IMR-90 (cell line): ENCODE measurements around the gene CNTN4. TPM values are rescaled to one million over a fixed set of nuclear protein-coding genes. Genes with fewer than 3 reads are reported as not detected.

Experiments
- ATAC-seq: fragments of 200-7000 bp; cut with Tn5 transposase; 2 replicates; pipeline ENCODE4 v1.9.1; 2020; ENCODE audit warnings: low read depth, mild to moderate bottlenecking, moderate library complexity
- BruUV-seq: library from RNA; stranded (reverse); fragments of 400-500 nt; replicated peaks from 2 replicates; lab custom pipeline; 2021; lab: Mats Ljungman, UMichigan
- CTCF ChIA-PET: fragments of 300-600 bp; formaldehyde crosslinking; extraction: SDS; loops from one replicate; lab custom pipeline; 2021; ENCODE audit warnings: antibody characterized with exemption; lab: Yijun Ruan, JAX
- POLR2A ChIA-PET: fragments of 300-600 bp; sonication (Branson Sonifier 250); formaldehyde crosslinking; loops from one replicate; lab custom pipeline; 2022; ENCODE audit warnings: antibody characterized with exemption; ENCODE audit not compliant: unreplicated experiment; lab: Charles Lee
- DNase-seq: peaks from one replicate; pipeline ENCODE4 v3.0.0; 2013
- H2AFZ ChIP-seq: replicated peaks from 2 replicates; pipeline ENCODE3; 2013; ENCODE audit warnings: low read length, mild to moderate bottlenecking; ENCODE audit not compliant: poor library complexity
- H2AK5ac ChIP-seq: 2 replicates; pipeline ENCODE4 v1.6.1; 2013; ENCODE audit warnings: low read depth, low read length, inconsistent platforms
- H2AK9ac ChIP-seq: replicated peaks from 2 replicates; pipeline ENCODE3; 2013; ENCODE audit warnings: mild to moderate bottlenecking, low read depth, low read length, moderate library complexity; ENCODE audit not compliant: poor library complexity
- H2BK120ac ChIP-seq: 2 replicates; pipeline ENCODE4 v1.6.1; 2013; ENCODE audit warnings: low read depth, low read length, inconsistent platforms
- H2BK15ac ChIP-seq: 3 replicates; pipeline ENCODE4 v1.6.1; 2013; ENCODE audit warnings: low read depth, low read length, inconsistent platforms
- H2BK20ac ChIP-seq: 2 replicates; pipeline ENCODE4 v1.6.1; 2013; ENCODE audit warnings: low read depth, mild to moderate bottlenecking, inconsistent platforms, low read length, moderate library complexity
- H2BK5ac ChIP-seq: 2 replicates; pipeline ENCODE4 v1.6.1; 2013; ENCODE audit warnings: mild to moderate bottlenecking, low read depth, low read length, inconsistent platforms; ENCODE audit not compliant: poor library complexity, severe bottlenecking
- H3K14ac ChIP-seq: replicated peaks from 2 replicates; pipeline ENCODE4 v1.6.1; 2013; ENCODE audit warnings: low read depth, low read length, inconsistent platforms
- H3K18ac ChIP-seq: 2 replicates; pipeline ENCODE4 v1.6.1; 2013; ENCODE audit warnings: low read depth, low read length, control low read depth
- H3K23ac ChIP-seq: 2 replicates; pipeline ENCODE4 v1.6.1; 2013; ENCODE audit warnings: low read depth, low read length, inconsistent platforms
- H3K27ac ChIP-seq: 2 replicates; pipeline ENCODE4 v1.5.1; 2013; ENCODE audit warnings: mild to moderate bottlenecking, control low read depth, low read length; ENCODE audit not compliant: insufficient read depth
- H3K27me3 ChIP-seq: 2 replicates; pipeline ENCODE4 v1.6.1; 2013; ENCODE audit warnings: low read length; ENCODE audit not compliant: control insufficient read depth, insufficient read depth
- H3K36me3 ChIP-seq: 2 replicates; pipeline ENCODE4 v1.6.1; 2013; ENCODE audit warnings: low read length, mixed read lengths; ENCODE audit not compliant: control insufficient read depth, insufficient read depth
- H3K4ac ChIP-seq: 2 replicates; pipeline ENCODE4 v1.6.1; 2013; ENCODE audit warnings: low read depth, low read length, inconsistent platforms
- H3K4me1 ChIP-seq: 2 replicates; pipeline ENCODE4 v1.6.1; 2013; ENCODE audit warnings: low read length, mixed read lengths; ENCODE audit not compliant: control insufficient read depth, insufficient read depth
- H3K4me2 ChIP-seq: 2 replicates; pipeline ENCODE4 v1.6.1; 2013; ENCODE audit warnings: low read depth, mild to moderate bottlenecking, control low read depth, low read length, moderate library complexity
- H3K4me3 ChIP-seq: 2 replicates; pipeline ENCODE4 v1.5.1; 2013; ENCODE audit warnings: low read depth, mild to moderate bottlenecking, control low read depth, low read length, moderate library complexity; ENCODE audit not compliant: insufficient read depth
- H3K56ac ChIP-seq: 2 replicates; pipeline ENCODE4 v1.6.1; 2013; ENCODE audit warnings: low read length, inconsistent platforms; ENCODE audit not compliant: insufficient read depth; ENCODE audit errors: extremely low read depth
- H3K79me1 ChIP-seq, 2 experiments: 2 replicates each; pipeline ENCODE4 v1.6.1; 2013; ENCODE audit warnings: low read length in 2 of 2, inconsistent platforms in 1 of 2, low read depth in 1 of 2
- H3K9ac ChIP-seq: 2 replicates; pipeline ENCODE4 v1.6.1; 2013; ENCODE audit warnings: low read depth, low read length, control low read depth
- H3K9me1 ChIP-seq: 2 replicates; pipeline ENCODE4 v1.6.1; 2013; ENCODE audit warnings: low read length, inconsistent platforms; ENCODE audit not compliant: insufficient read depth
- H3K9me3 ChIP-seq: 2 replicates; pipeline ENCODE4 v1.6.1; 2013; ENCODE audit warnings: low read length; ENCODE audit not compliant: control insufficient read depth, insufficient read depth
- H4K20me1 ChIP-seq: 2 replicates; pipeline ENCODE4 v1.6.1; 2013; ENCODE audit warnings: low read length, inconsistent platforms; ENCODE audit not compliant: insufficient read depth
- H4K5ac ChIP-seq: 2 replicates; pipeline ENCODE4 v1.6.1; 2013; ENCODE audit warnings: mild to moderate bottlenecking, low read depth, low read length, control low read depth
- H4K8ac ChIP-seq, 2 experiments: 2 replicates each; pipeline ENCODE4 v1.6.1; 2013; ENCODE audit warnings: low read depth in 2 of 2, low read length in 2 of 2, control low read depth in 1 of 2, inconsistent platforms in 1 of 2
- H4K91ac ChIP-seq: 2 replicates; pipeline ENCODE4 v1.6.1; 2013; ENCODE audit warnings: low read depth, low read length, inconsistent platforms; ENCODE audit not compliant: insufficient read depth
- MAFK ChIP-seq: IDR thresholded peaks from 2 replicates; pipeline ENCODE4 v1.6.1; 2012; ENCODE audit warnings: low read depth, low read length, improper control_type of control experiment
- SMC3 ChIP-seq: fragments of 150-350 bp; IDR thresholded peaks from 2 replicates; pipeline ENCODE4 v1.6.1; 2016; ENCODE audit warnings: low read depth, mild to moderate bottlenecking, antibody characterized with exemption, low read length, moderate library complexity
- WGBS, 2 experiments: methylation state at CpG; one replicate each; pipeline versions ENCODE4 v1.1.5 to v1.1.7; 2013; ENCODE audit warnings: missing lambda C conversion rate in 2 of 2; ENCODE audit not compliant: insufficient read length in 1 of 2; ENCODE audit errors: extremely low coverage in 2 of 2; 5-methylcytosine and 5-hydroxymethylcytosine counted together
- dilution Hi-C: fragments of 300-500 bp; cut with HindIII; formaldehyde crosslinking; loops from one replicate; pipeline ENCODE4 v1.14.3; 2018; ENCODE audit warnings: low sequenced_read_pairs; ENCODE audit not compliant: unreplicated experiment
- in situ Hi-C: fragments of 300-500 bp; cut with MboI; formaldehyde crosslinking; loops from 3 replicates; pipeline ENCODE4 v1.14.3; 2019; ENCODE audit warnings: low sequenced_read_pairs, inconsistent platforms, mixed read lengths
- intact Hi-C: fragments of 100-400 bp; cut with micrococcal nuclease; formaldehyde crosslinking; loops from 2 replicates; pipeline ENCODE4 v1.10.0; 2022
- polyA plus RNA-seq, 3 experiments: library from polyadenylated mRNA; depleted of rRNA; stranded (reverse); fragments of >200 nt; gene quantifications; 2 replicates each; pipeline ENCODE4 v1.2.3, GENCODE V29; 2012; ENCODE audit warnings: low replicate concordance in 1 of 3
- total RNA-seq: library from RNA; depleted of rRNA; stranded (reverse); fragments of >200 nt; gene quantifications from 2 replicates; pipeline ENCODE4 v1.2.3, GENCODE V29; 2012

Gene CNTN4
- total and polyA plus RNA-seq, 2 of the 4 experiments (the other 2 are of a cell fraction) = under 0.01 TPM; not detected in 1

GRCh38 chr3:2206536-2206935 is 107.9 kb downstream of the CNTN4 start:
- DNase-seq (no peak), ATAC-seq (no peak)
- Histone ChIP-seq H3K36me3 (no peaks in the 10 kb centered on the region), H2AFZ (no peak overlapping the region), H2BK120ac (no peak overlapping the region), H3K4me1 (no peaks in the 10 kb centered on the region), H2BK15ac (no peak overlapping the region), H3K27ac (no peak overlapping the region), H2AK5ac (no peak overlapping the region), H3K14ac (no peak overlapping the region), H3K4ac (no peak overlapping the region), H3K18ac (no peak overlapping the region), H2BK5ac (no peak overlapping the region), H3K9me1 (no peaks in the 10 kb centered on the region), H2AK9ac (no peak overlapping the region), H4K20me1 (no peaks in the 10 kb centered on the region), H3K4me2 (no peak overlapping the region), H4K8ac (no peak overlapping the region), H4K5ac (no peak overlapping the region), H4K91ac (no peak overlapping the region), H3K4me3 (no peak overlapping the region), H3K79me1 (no peaks in the 10 kb centered on the region), H3K9ac (no peak overlapping the region), H2BK20ac (no peak overlapping the region), H3K27me3 (no peaks in the 10 kb centered on the region), H3K56ac (no peak overlapping the region), H3K23ac (no peak overlapping the region), H3K9me3 (no peaks in the 10 kb centered on the region; the same call in 1 of the 2 replicates)
- dilution Hi-C loops (no loop called here), in situ Hi-C loops (no loop called here), intact Hi-C loops (no loop called here)
- CTCF ChIA-PET = no interaction called here
- no TSS peak for BruUV-seq
- WGBS, 2 experiments = no CpG with 5 or more reads among the region's 4 CpGs
- no peak for TF ChIP-seq SMC3
- TF ChIP-seq MAFK = peak; percentile 80
- POLR2A ChIA-PET = no interaction called here
